Endothelial cell of hepatic sinusoid (primary cell): ENCODE measurements around the gene NEK3.
"Not testable (repeated sequence)": the region's sequence is repeated elsewhere in the genome, so short reads cannot be mapped to it uniquely, and the experiment has no call there.

Experiments
- in situ Hi-C: cut with HindIII; loops from 2 replicates; pipeline ENCODE4 v1.10.0; 2017; ENCODE audit warnings: low sequenced_read_pairs

NEK3 gene

DNA sequence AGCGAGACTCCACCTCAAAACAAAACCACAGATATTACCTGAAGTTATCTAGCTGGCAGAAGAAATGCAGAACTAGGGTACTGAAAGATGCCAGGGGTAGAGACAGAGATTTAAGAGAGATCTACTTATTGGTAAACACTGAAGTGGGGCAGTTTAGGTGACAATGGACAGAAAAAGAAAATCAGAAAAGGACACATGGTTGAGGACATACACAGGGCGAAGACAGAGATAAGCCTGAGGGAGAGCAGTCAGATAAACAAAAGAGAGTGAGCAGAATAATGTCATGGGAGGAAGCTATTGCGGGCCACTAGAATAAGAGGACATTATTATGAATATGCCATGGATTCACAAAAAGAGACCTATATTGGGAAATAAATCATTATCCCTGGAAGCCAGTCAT, 33.9 kb downstream of the NEK3 start:
- in situ Hi-C loops = no loop called here

DNA sequence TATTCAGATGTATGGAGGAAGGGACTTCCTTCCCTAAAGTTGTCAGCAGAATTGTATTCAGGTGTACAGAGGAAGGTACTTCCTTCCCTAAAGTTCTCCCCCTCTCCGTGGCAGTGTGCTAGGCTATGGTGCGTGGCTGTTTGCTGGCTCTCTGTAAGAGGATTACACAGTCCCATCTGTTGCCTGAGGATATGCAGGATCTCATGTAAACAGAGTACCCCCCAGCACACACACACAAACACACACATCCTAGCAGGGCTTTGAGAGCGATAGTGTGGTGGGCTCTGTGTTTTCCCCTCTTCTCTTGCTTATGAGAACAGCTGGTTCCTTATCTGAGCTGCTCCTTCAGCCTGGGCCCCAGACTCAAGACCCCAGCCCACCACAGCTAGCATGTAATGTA, 40.8 kb downstream of the NEK3 start:
- in situ Hi-C loops = no loop called here

DNA sequence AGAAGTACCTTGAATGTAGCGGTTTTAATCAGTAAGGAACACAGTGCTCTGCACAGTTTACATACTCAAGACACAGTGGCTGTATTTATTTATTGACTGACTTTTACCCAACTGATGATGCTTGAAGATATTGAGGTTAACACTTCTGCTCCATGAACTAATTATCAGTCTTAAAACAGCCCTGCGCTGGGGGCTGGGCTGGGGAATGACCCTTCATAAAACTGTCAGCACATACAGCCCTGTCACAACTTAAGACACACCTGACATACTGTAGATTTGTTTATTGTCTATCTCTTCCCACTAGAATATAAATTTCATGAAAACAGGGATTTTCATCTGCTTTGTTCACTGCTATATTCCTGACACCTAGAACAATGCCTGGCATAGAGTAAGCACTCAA, 41.3 kb downstream of the NEK3 start:
- in situ Hi-C loops = no loop called here

- in situ Hi-C loops = no loop called here
Observed at GRCh38 chr13:52112591-52112990, 46.8 kb downstream of the NEK3 start.

GRCh38 chr13:52109116-52109670, 50.2 kb downstream of the NEK3 start:
- in situ Hi-C loops = no loop called here

DNA sequence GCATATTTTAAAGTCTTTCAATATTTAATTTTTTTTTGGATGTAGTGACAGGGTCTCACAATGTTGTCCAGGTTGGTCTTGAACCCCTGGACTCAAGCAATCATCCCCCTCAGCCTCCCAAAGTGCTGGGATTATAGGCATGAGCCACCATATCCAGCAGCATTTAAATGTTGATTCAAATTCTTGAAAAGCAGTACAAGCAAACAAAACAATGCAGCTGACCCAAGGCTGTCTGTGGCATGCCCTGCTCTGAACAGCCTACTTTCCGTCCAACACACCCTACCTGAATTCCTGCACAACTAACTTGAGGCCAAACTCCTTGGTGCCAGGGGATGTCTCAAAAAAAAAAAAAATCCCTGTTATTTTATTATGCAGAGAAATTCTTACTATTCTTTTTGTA, 53.6 kb downstream of the NEK3 start:
- in situ Hi-C loops = no loop called here

DNA sequence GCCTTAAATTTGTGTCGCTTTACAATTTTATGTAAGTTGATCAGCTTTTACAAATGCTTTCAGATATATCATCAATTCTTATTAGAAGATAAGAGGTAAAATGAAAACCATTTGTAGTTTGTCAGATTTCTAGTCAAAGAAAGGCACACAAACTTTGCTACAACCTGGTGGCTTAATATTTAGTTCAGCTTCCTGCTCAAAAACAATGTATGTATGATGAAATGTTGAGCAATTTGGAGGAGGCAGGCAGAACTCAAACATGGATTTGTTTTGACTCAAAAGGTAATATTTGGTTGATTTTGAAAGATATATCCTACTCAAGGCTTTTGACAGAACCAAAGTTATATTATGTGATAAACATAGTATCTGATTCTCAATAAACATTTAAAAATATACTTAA, 54.8 kb downstream of the NEK3 start:
- in situ Hi-C loops = no loop called here

DNA sequence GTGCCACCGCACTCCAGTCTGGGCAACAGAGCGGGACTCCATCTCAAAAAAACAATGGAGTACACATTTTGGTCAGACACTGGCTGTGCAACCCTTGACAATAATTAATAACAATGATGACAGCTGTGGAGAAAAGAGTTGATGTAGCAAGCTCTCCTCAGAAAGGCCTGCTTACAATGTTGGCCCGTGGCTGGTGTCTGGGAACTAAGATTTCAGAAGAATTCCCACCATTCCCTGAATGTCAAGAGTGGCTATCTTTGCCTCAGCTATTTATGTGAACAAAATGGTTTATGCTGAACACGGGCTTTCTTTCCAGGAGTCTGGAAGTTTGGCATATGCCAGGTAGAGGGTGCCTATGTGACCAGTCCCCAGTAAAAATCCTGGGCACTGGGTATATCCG, 56.0 kb downstream of the NEK3 start:
- in situ Hi-C loops = no loop called here

DNA sequence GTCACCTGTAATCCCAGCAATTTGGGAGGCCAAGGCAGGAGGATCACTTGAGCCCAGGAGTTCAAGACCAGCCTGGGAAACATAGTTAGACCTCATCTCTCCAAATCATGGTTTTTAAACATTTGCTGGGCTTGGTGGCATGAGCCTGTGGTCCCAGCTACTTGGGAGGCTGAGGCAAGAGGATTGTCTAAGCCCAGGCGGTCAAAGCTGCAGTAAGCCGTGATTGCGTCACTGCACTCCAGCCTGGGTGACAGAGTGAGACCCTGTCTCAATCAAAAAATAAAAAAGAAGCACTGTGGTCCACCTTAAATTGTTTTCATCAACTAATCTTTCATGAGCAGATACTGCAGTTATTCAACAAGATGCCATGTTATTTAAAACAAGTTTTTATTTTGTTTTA, 57.0 kb downstream of the NEK3 start:
- in situ Hi-C loops = not testable (repeated sequence)

- in situ Hi-C loops = no loop called here
Observed at GRCh38 chr13:52097197-52097596, 62.2 kb downstream of the NEK3 start.

DNA sequence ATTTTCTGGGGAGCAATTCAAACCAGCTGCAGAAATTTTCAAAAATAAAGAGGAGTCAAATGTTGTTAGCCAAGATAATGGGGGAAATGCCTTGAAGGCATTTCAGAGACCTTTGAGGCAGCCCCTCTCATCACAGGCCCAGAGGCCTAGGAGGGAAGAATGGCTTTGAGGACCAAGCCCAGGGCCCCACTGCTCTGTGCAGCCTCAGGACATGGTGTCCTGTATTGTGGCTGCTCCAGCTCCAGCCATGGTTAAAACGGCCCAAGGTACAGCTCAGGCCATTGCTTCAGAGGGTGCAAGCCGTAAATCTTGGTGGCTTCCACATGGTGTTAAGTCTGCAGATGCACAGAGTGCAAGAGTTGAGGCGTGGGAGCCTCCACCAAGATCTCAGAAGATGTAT, 62.6 kb downstream of the NEK3 start:
- in situ Hi-C loops = no loop called here

- in situ Hi-C loops = no loop called here
Observed at GRCh38 chr13:52096062-52096461, 63.3 kb downstream of the NEK3 start.

- in situ Hi-C loops = no loop called here
Observed at GRCh38 chr13:52092087-52092486, 67.3 kb downstream of the NEK3 start.

DNA sequence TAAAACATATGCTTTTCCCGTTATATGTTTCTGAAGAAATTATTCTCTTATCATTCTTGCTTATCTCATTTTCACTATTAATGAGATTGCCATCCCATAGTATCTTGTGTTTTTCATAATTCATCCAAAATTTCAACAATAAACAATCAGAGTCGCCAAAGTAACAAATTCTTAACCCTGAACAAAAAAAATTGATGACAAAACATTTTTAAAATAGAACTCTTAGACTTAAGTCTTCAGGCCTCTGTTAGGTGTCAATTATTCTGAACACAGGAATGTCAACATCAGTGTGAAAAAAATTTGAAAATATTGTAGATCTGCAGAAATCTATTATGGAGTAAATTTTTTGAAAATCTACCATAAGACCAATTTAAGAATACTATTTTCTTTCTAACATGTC, 67.9 kb downstream of the NEK3 start:
- in situ Hi-C loops = no loop called here

DNA sequence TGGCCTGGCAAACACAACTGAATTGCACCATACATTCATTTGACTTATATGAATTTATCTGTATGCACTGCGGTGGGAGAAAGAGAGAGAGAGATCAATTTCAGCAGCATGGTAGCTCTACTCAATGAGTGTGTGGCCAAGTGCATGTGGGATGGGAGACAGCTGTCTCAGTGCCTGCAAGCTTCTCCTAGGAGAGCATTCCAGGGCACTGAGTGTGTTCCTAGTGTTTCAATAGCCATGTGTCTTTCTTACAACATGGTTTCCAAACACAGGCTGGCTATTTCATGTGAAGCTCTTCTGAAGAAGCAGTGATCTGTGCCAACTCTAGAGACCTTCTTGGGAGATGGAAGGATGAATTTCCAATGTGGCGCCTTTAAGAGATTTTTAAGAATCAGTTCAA, 74.0 kb downstream of the NEK3 start:
- in situ Hi-C loops = loop anchor here (5.0 kb wide), 1 partner anchor 103 kb away; no protein-coding TSS in a partner anchor

DNA sequence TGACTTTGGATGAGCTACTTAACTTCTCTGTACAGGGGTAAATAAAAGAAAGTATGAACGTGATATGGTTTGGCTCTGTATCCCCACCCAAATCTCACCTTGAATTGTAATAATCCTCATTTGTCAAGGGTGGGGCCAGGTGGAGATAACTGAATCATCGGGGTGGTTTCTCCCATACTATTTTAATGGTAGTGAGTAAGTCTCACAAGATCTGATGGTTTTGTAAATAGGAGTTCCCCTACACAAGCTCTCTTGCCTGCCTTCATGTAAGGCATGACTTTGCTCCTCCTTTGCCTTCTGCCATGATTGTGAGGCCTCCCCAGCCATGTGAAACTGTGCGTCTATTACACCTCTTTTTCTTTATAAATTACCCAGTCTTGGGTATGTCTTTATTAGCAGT, 74.4 kb downstream of the NEK3 start:
- in situ Hi-C loops = loop anchor here (5.0 kb wide), 1 partner anchor 103 kb away; no protein-coding TSS in a partner anchor
